ENCODE measurements around the gene MBD6.

GRCh38 chr12:57536597-57536942 lies 13.9 kb downstream of the MBD6 start:
- TF ChIP-seq CTCF (IDR thresholded peaks at IDR 0.05) (no peak), POLR2A (IDR thresholded peaks at IDR 0.05) (no peak)

Measured in heart left ventricle (tissue), 13 donors.